PC-9 (cell line): Measurements from ENCODE around the gene NECAB3. TPM values are rescaled to one million over a fixed set of nuclear protein-coding genes. Genes with fewer than 3 reads are reported as not detected.

Experiments
- BruUV-seq: library from RNA; stranded (reverse); fragments of 400-500 nt; replicated peaks from 2 replicates; lab custom pipeline; 2021; lab: Mats Ljungman, UMichigan
- CTCF ChIA-PET: fragments of 300-600 bp; sonication (Branson Sonifier 250); formaldehyde crosslinking; loops from one replicate; lab custom pipeline; 2022; ENCODE audit warnings: antibody characterized with exemption; lab: Charles Lee
- POLR2A ChIA-PET: fragments of 300-600 bp; sonication (Branson Sonifier 250); formaldehyde crosslinking; loops from one replicate; lab custom pipeline; 2022; ENCODE audit warnings: antibody characterized with exemption; ENCODE audit not compliant: unreplicated experiment; lab: Charles Lee
- DNase-seq, 2 experiments: peaks; one replicate each; pipeline versions ENCODE4 v3.0.0 to v3.0.0-alpha.2; 2015 to 2022; ENCODE audit warnings: mixed read lengths in 1 of 2
- H2AFZ ChIP-seq: fragments of 200-600 bp; sonication (generic); 2 replicates; pipeline ENCODE4 v1.8.1; 2017; ENCODE audit warnings: antibody characterized with exemption
- H3F3A ChIP-seq: fragments of 200-600 bp; sonication (generic); 2 replicates; pipeline ENCODE4 v1.8.1; 2017; ENCODE audit warnings: antibody characterized with exemption, mild to moderate bottlenecking, low read depth; ENCODE audit not compliant: insufficient read depth
- H3K27ac ChIP-seq: fragments of 200-600 bp; sonication (generic); 2 replicates; pipeline ENCODE4 v1.6.1; 2016; ENCODE audit warnings: mixed run types
- H3K27me3 ChIP-seq: fragments of 200-600 bp; sonication (generic); 2 replicates; pipeline ENCODE4 v1.6.1; 2016; ENCODE audit warnings: low read depth, mixed run types; ENCODE audit not compliant: insufficient read depth
- H3K36me3 ChIP-seq: fragments of 200-600 bp; sonication (generic); 2 replicates; pipeline ENCODE4 v1.6.1; 2016; ENCODE audit warnings: low read depth, mixed run types
- H3K4me1 ChIP-seq: fragments of 200-600 bp; sonication (generic); replicated peaks from 2 replicates; pipeline ENCODE4 v1.6.1; 2016; ENCODE audit warnings: mixed run types; ENCODE audit not compliant: insufficient read depth
- H3K4me2 ChIP-seq: fragments of 200-600 bp; sonication (generic); 2 replicates; pipeline ENCODE4 v1.6.1; 2017; ENCODE audit warnings: mixed run types
- H3K4me3 ChIP-seq: fragments of 200-600 bp; sonication (generic); 2 replicates; pipeline ENCODE4 v1.6.1; 2016; ENCODE audit warnings: mixed run types
- H3K79me2 ChIP-seq: fragments of 200-600 bp; sonication (generic); 2 replicates; pipeline ENCODE4 v1.6.1; 2017; ENCODE audit warnings: low read depth, mixed run types
- H3K9me2 ChIP-seq: fragments of 200-600 bp; sonication (generic); 2 replicates; pipeline ENCODE4 v1.8.1; 2017; ENCODE audit warnings: mild to moderate bottlenecking; ENCODE audit not compliant: insufficient read depth
- H3K9me3 ChIP-seq: fragments of 200-600 bp; sonication (generic); 2 replicates; pipeline ENCODE4 v1.8.1; 2016; ENCODE audit warnings: low read depth; ENCODE audit not compliant: insufficient read depth
- H4K20me1 ChIP-seq: fragments of 200-600 bp; sonication (generic); 2 replicates; pipeline ENCODE4 v1.8.1; 2017; ENCODE audit not compliant: insufficient read depth
- EZH2 ChIP-seq: fragments of 200-600 bp; sonication (generic); IDR thresholded peaks from 2 replicates; pipeline ENCODE4 v1.8.0; 2017; ENCODE audit warnings: antibody characterized with exemption, low read depth
- intact Hi-C: fragments of 100-400 bp; cut with micrococcal nuclease; formaldehyde crosslinking; loops from one replicate; pipeline ENCODE4 v1.10.0; 2022; ENCODE audit not compliant: unreplicated experiment
- total RNA-seq: library from RNA; stranded (reverse); gene quantifications from 2 replicates; pipeline ENCODE4 v1.2.3, GENCODE V29; 2021
- TF ChIP-seq, protein P1 (sequence below): fragments of 200-600 bp; sonication (generic); conservative IDR thresholded peaks from 2 replicates; pipeline ENCODE4 v1.6.1; 2017; ENCODE audit warnings: mixed run types, antibody characterized with exemption, mild to moderate bottlenecking, moderate library complexity

NECAB3 gene
- total RNA-seq, 1 experiment from 2014 or later, result 72.1 TPM

DNA sequence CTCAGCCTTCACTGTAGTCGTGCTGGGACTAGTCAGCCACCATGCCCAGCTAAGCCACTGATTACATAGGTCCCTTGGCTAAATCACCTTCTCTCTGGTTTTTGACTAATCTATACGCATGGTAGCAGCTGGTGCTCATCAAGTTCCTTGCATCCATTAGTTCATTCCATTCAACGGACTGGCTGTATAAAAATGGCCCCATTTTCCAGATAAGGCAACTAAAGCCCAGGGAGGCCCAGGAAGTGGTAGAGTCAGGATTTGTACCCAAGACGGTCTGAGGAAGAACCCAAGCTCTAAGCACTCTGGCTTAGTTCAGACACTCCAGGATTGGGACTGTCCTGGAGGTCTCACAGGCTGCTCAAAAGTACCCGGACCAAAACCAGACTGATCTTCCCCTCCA lies 7.1 kb upstream of the NECAB3 start:
- Histone ChIP-seq H4K20me1 (no peaks in the 10 kb centered on the region), H3K9me2 (no peaks in the 10 kb centered on the region), H3K27ac (no peak overlapping the region), H3K4me3 (no peak overlapping the region), H3K36me3 (no peaks in the 10 kb centered on the region), H2AFZ (no peak overlapping the region), H3K9me3 (no peaks in the 10 kb centered on the region), H3K4me2 (no peak overlapping the region), H3K27me3 (no peaks in the 10 kb centered on the region), H3K79me2 (peaks cover 30% of the 10 kb centered on the region), H3F3A (peaks cover 11% of the 10 kb centered on the region; the same call in 1 of the 2 replicates), H3K4me1 (peaks cover 19% of the 10 kb centered on the region)
- intact Hi-C loops, result no loop called here
- peak in 1 of 2 experiments; percentile 24 for DNase-seq
- no peak for TF ChIP-seq EZH2
- TF ChIP-seq, protein P1, sequence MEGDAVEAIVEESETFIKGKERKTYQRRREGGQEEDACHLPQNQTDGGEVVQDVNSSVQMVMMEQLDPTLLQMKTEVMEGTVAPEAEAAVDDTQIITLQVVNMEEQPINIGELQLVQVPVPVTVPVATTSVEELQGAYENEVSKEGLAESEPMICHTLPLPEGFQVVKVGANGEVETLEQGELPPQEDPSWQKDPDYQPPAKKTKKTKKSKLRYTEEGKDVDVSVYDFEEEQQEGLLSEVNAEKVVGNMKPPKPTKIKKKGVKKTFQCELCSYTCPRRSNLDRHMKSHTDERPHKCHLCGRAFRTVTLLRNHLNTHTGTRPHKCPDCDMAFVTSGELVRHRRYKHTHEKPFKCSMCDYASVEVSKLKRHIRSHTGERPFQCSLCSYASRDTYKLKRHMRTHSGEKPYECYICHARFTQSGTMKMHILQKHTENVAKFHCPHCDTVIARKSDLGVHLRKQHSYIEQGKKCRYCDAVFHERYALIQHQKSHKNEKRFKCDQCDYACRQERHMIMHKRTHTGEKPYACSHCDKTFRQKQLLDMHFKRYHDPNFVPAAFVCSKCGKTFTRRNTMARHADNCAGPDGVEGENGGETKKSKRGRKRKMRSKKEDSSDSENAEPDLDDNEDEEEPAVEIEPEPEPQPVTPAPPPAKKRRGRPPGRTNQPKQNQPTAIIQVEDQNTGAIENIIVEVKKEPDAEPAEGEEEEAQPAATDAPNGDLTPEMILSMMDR, result no peak
- CTCF ChIA-PET, result no interaction called here
- BruUV-seq, result no TSS peak
- POLR2A ChIA-PET, result interaction anchor here (0.6 kb wide), 2 partner anchors 40 to 108 kb away, joined by 3 read pairs; no protein-coding TSS in a partner anchor

DNA sequence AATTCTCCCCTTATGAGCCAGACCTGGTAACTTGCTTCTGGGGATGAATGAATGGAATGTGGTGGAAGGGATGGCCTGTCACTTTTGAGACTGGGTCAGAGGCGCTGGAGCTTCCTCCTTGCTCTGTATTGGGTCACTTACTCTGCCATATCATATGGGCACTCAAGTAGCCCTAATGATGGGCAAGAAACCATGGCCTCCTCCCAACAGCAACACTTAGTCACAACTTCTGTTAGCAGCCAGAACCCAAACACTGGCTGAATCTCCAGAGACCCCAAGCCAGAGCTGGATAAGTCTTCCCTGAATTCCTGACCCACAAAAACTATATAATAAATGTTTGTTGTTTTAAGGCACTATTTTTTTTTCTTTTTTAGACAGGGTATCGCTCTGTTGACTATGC lies 6.5 kb upstream of the NECAB3 start:
- no peak overlapping the region for H3K4me3 ChIP-seq
- no peak for DNase-seq
- no peaks in the 10 kb centered on the region for H4K20me1 ChIP-seq
- no peak overlapping the region for H3K27ac ChIP-seq
- peaks cover 30% of the 10 kb centered on the region for H3K79me2 ChIP-seq
- H3K27me3 ChIP-seq, result no peaks in the 10 kb centered on the region
- no peak overlapping the region for H2AFZ ChIP-seq
- no peaks in the 10 kb centered on the region for H3K36me3 ChIP-seq
- peaks cover 14% of the 10 kb centered on the region; the same call in 1 of the 2 replicates for H3F3A ChIP-seq
- peaks cover 19% of the 10 kb centered on the region for H3K4me1 ChIP-seq
- CTCF ChIA-PET, result no interaction called here
- no peaks in the 10 kb centered on the region for H3K9me2 ChIP-seq
- no peak overlapping the region for H3K4me2 ChIP-seq
- no peaks in the 10 kb centered on the region for H3K9me3 ChIP-seq
- no TSS peak for BruUV-seq
- TF ChIP-seq, protein P1, result no peak
- TF ChIP-seq EZH2, result no peak
- POLR2A ChIA-PET, result interaction anchor here (0.6 kb wide), 1 partner anchor 20 kb away, joined by 4 read pairs; no protein-coding TSS in a partner anchor
- intact Hi-C loops, result no loop called here

DNA sequence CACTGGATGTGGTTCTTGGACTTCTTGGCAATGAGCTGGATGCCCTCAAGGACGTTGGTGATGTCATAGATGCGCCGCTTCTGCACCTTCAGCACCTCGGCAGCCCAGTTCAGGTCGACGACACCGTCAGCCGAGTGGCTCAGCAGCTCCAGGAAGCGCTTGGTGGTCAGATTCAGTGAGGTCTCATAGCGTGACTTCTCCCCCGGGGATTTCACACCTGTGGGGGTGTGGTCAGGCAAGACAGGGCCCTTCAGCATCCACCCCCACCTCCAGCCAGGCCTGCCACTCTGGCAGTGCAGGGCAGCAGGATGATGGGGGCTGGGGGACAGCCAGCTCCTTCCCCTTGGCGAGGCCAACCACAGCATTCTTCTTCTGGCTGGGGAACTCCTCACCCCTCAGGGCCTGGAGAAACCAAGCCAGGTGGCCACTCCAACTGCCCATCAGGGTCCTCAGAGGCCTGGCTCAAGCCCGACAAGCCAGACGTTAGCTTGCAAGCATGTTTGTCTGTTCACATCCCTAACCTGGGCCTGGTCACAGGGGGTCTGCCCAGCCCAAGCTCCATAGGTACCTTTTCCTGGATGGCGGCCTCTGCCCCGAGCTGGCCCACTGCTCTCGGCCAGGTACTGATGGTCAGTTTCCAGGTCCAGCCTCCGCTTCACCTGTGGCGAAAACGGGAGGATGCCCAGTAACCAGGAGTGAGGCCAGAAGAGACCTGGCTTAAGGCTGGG lies 5.7 kb upstream of the NECAB3 start:
- no peak overlapping the region for H3K4me2 ChIP-seq
- ChIA-PET CTCF (no interaction called here), POLR2A (interaction anchor here (0.5 to 0.6 kb wide), 2 partner anchors 19 to 40 kb away, joined by 3 to 4 read pairs; partner anchors contain the start of gene PXMP4)
- no peak overlapping the region for H3K27ac ChIP-seq
- DNase-seq, result peak in 1 of 2 experiments; percentile 1
- intact Hi-C loops, result no loop called here
- TF ChIP-seq, protein P1, result no peak
- TF ChIP-seq EZH2, result no peak
- H2AFZ ChIP-seq, result no peak overlapping the region
- no peaks in the 10 kb centered on the region for H3K9me3 ChIP-seq
- H3K4me3 ChIP-seq, result no peak overlapping the region
- H3K9me2 ChIP-seq, result no peaks in the 10 kb centered on the region
- H3K79me2 ChIP-seq, result peaks cover 23% of the 10 kb centered on the region
- H3K36me3 ChIP-seq, result no peaks in the 10 kb centered on the region
- H3K27me3 ChIP-seq, result no peaks in the 10 kb centered on the region
- H3K4me1 ChIP-seq, result peaks cover 15% of the 10 kb centered on the region
- H3F3A ChIP-seq, result peaks cover 15% of the 10 kb centered on the region; the same call in 1 of the 2 replicates
- no peaks in the 10 kb centered on the region for H4K20me1 ChIP-seq
- BruUV-seq, result no TSS peak
